ENCODE data around the gene MAN2B2. TPM values are rescaled to one million over a fixed set of nuclear protein-coding genes. Genes with fewer than 3 reads are reported as not detected.

Gene MAN2B2
- total RNA-seq, 1 donor from 2014 or later, result 24.2 TPM

- no peak for ATAC-seq (ENCODE audit: low read depth)
- Mint-ChIP-seq H3K4me3 (no peak overlapping the region), H3K9me3 (no peaks in the 10 kb centered on the region), H3K27ac (no peak overlapping the region), H3K4me1 (peaks cover 7% of the 10 kb centered on the region), H3K27me3 (peaks cover 68% of the 10 kb centered on the region), H3K36me3 (ENCODE audit: low read depth) (no peaks in the 10 kb centered on the region)
- DNase-seq, result no peak
- TF ChIP-seq CTCF (IDR thresholded peaks at IDR 0.05), result no peak
- intact Hi-C loops (cut with micrococcal nuclease), result no loop called here
- CTCF ChIA-PET, result no interaction called here
- POLR2A ChIA-PET, result no interaction called here
Observed at GRCh38 chr4:6561706-6562371, 13.2 kb upstream of the MAN2B2 start.

GRCh38 chr4:6562931-6563901 lies 11.8 kb upstream of the MAN2B2 start:
- no peak for TF ChIP-seq CTCF (IDR thresholded peaks at IDR 0.05)
- ChIA-PET CTCF (no interaction called here), POLR2A (no interaction called here)
- Mint-ChIP-seq H3K36me3 (ENCODE audit: low read depth) (no peaks in the 10 kb centered on the region), H3K4me1 (peaks cover 7% of the 10 kb centered on the region), H3K4me3 (no peak overlapping the region), H3K27me3 (peaks cover 65% of the 10 kb centered on the region), H3K9me3 (no peaks in the 10 kb centered on the region), H3K27ac (no peak overlapping the region)
- DNase-seq, result no peak
- intact Hi-C loops (cut with micrococcal nuclease), result no loop called here
- ATAC-seq (ENCODE audit: low read depth), result no peak

GRCh38 chr4:6563935-6564645 lies 10.9 kb upstream of the MAN2B2 start:
- ChIA-PET CTCF (no interaction called here), POLR2A (no interaction called here)
- peaks cover 7% of the 10 kb centered on the region for H3K4me1 Mint-ChIP-seq
- H3K4me3 Mint-ChIP-seq, result peak overlapping the region; percentile 7
- H3K27ac Mint-ChIP-seq, result no peak overlapping the region
- DNase-seq (no peak), ATAC-seq (ENCODE audit: low read depth) (no peak)
- TF ChIP-seq CTCF (IDR thresholded peaks at IDR 0.05), result no peak
- H3K9me3 Mint-ChIP-seq, result no peaks in the 10 kb centered on the region
- intact Hi-C loops (cut with micrococcal nuclease), result no loop called here
- no peaks in the 10 kb centered on the region for H3K36me3 Mint-ChIP-seq (ENCODE audit: low read depth)
- H3K27me3 Mint-ChIP-seq, result peaks cover 60% of the 10 kb centered on the region

GRCh38 chr4:6565691-6566390 lies 9.1 kb upstream of the MAN2B2 start:
- H3K4me3 Mint-ChIP-seq, result no peak overlapping the region

More at GRCh38 chr4:6565691-6566390, 9.1 kb upstream of the MAN2B2 start:
- H3K27me3 Mint-ChIP-seq, result peaks cover 51% of the 10 kb centered on the region
- ChIA-PET CTCF (no interaction called here), POLR2A (no interaction called here)
- H3K27ac Mint-ChIP-seq, result no peak overlapping the region
- ATAC-seq (ENCODE audit: low read depth), result no peak
- TF ChIP-seq CTCF (IDR thresholded peaks at IDR 0.05), result no peak
- H3K9me3 Mint-ChIP-seq, result no peaks in the 10 kb centered on the region
- peaks cover 7% of the 10 kb centered on the region for H3K4me1 Mint-ChIP-seq
- DNase-seq, result no peak
- intact Hi-C loops (cut with micrococcal nuclease), result no loop called here
- no peaks in the 10 kb centered on the region for H3K36me3 Mint-ChIP-seq (ENCODE audit: low read depth)
